GM15510 (cell line): ENCODE data around the gene CAMKK2.
A peak's percentile ranks its signal among the peaks of the same experiment; 100 is the strongest.

Source experiments
- POLR2A ChIP-seq: IDR thresholded peaks from 3 replicates; pipeline ENCODE4 v1.6.1; 2011; ENCODE audit warnings: borderline replicate concordance; ENCODE audit not compliant: insufficient read length; ENCODE audit errors: extremely low read depth

The CAMKK2 gene

DNA sequence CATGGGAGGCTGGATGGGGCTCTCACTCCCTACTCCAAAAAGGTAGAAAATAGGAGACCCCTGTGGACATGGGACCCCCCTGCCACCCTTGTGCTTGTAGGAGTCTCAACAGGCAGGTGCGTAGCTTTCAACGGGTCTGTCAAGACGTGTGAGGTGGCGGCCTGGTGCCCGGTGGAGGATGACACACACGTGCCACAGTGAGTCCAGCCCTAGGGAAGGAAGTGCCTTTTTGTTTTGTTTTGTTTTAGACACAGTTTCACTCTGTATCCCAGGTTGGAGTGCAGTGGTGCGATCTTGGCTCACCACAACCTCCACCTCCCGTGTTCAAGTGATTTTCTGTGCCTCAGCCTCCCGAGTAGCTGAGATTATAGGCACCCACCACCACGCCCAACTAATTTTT lies 73.7 kb downstream of the CAMKK2 start:
- no peak for TF ChIP-seq POLR2A

DNA sequence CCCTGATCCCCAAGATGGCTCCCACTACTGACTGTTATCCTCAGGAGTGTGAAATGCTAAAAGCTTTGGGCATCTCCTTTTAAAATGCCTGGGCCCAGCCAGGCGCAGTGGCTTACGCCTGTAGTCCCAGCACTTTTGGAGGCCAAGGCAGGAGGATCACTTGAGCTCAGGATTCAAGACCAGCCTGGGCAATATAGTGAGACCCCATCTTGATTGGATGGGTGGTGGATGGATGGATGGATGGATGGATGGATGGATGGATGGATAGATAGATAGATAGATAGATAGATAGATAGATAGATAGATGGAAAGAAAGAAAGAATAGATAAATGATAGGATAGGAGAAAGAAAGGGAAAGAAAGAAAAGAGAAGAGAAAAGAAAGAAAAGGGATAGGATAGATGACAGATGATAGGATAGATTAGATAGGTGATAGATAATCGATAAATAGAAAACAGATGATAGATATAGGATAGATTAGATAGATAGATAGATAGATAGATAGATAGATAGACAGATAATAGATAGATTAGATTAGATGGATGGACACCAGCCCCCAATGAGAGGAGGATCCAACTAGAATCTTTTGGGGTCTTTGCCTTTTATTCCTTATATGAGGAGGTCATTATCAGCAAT lies 77.0 kb downstream of the CAMKK2 start:
- TF ChIP-seq POLR2A: no peak

DNA sequence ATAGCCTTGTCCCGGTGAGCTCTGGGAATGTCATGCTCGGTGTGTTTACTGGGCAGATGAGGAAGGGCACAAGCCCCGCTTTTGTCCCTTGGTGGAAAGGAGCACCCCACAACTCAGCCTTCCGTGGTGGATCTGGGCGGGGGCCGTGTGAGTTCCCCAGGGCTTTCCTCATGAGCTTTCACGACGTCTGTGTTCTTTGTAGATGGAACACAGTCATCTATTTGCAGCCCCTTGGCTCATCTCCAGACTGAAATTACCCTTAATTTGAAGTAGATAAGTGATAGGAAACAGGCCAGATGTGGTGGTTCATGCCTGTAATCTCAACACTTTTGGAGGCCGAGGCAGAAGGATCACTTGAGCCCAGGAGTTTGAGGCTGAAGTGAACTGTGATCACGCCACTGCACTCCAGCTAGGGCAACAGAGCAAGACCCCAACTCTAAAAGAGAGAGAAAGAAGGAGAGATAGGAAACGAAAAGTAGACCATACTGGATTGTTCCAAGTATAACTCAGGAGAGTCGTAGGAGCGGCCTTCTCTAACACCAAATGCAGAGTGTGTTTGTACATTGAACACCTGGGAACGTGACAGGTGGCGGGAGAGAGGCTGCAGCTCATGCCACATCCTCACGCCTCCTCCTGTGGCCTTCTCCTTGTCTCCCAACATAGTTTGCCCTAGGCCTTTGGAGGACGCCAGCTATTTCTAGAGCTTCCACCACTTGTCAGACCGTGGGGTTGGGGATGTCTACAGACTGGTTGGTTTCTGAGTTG lies 77.7 kb downstream of the CAMKK2 start:
- TF ChIP-seq POLR2A: no peak

DNA sequence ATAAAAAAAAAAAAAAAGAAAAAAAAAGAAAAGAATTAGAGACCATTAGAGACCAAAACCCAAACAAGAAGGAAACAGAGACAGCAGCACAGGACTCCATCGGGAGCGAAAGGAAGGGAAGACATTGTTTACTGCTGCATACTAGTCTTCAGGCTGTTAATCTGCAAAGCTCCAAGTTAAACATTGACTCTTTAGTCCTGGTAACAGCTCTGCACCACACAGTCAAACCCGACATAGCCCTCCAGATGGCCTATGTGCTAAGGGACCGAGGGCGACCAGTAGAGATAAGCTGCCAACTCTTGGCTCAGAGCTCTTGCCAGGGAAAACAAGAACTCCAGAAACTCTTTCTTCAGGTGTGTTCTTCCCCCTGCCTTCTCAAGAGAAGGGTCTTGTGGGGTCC lies 78.7 kb downstream of the CAMKK2 start:
- TF ChIP-seq POLR2A: no peak

DNA sequence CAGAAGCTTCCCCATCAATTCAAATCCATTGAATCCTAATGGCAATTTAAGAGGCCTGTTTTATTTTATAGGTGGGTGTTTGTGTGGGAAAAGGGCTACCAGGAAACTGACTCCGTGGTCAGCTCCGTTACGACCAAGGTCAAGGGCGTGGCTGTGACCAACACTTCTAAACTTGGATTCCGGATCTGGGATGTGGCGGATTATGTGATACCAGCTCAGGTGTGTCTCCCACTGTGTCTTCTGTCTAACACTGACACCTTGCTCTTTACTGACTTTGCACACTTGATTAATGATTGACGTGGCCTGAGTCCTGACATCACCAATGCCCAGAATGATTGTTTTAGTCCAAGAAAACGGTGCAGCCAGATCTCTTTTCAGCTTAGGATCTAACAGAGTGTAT lies 79.4 kb downstream of the CAMKK2 start:
- TF ChIP-seq POLR2A: no peak

DNA sequence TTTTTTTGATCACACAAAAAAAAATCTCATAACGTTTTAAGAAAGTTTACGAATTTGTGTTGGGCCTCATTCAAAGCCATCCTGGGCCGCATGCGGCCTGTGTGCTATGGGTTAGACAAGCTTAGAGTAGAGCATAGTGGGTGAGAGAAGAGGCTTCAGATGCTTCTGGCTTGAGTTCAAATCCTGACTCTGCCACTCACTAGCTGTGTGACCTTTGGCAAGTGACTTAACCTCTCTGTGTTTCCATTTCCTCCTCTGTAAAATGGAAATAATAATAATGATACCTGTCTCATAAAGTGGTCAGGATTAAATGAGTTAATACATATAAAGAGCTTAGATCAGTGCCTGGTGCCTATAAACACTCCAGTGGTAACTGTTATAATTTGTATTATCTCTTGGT lies 80.4 kb downstream of the CAMKK2 start:
- no peak for TF ChIP-seq POLR2A

DNA sequence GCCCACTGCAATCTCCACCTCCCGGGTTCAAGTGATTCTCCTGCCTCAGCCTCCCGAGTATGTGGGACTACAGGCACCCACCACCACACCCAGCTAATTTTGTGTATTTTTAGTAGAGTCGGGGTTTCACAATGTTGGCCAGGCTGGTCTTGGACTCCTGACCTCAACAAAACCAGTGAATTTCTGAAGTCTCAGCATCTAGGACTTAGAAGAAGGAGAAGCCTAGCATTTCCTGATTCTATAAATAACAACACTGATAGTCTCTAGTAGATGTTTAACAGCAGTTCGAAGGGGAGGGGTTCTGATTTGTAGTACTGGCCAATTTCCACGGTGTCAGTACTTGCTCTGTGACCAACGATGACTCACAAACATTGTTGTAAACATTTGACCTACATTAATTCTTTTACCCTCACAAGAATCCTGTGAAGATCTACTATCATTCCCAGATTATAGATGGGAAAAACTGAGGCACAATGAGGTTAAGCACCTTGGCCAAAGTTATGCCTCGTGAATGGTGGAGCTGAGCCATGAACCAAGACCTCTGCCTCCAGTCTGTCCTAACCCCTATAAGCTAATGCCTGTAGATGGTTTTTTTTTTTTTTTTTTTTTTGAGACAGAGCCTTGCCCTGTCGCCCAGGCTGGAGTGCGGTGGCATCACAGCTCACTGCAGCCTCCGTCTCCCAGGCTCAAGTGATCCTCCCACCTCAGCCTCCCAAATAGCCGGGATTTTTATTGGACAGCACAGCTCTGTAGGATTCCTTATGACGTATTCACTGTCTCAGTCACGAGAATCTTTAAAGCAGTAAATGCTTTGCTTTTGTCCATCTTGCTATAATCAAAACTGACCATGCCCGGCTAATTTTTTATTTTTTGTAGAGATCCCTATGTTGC lies 81.4 kb downstream of the CAMKK2 start:
- no peak for TF ChIP-seq POLR2A

DNA sequence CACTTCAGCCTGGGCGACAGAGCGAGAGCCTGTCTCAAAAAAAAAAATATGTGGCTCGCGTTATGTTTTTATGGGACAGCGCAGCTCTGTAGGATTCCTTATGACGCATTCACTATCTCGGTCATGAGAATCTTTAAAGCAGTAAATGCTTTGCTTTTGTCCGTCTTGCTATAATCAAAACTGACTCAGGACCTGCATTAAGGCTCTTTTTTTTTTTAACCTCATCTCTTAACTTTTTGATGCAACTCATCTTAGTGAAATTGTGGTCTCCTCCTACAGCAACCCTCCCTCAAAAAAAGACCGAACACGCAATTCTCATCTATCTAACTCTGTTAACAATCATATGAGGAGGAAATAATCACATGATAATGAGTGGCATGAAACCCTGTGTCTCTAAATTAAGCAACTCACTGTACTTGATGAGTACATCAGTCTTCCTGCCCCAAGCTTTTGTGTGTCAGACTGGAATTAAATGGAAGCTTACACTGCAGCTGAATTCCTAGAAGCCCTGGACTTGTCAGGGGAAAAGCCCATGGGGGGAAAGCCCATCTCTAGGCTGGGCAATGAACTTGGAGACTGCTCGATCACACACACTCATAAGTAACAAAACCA lies 82.2 kb downstream of the CAMKK2 start:
- no peak for TF ChIP-seq POLR2A

DNA sequence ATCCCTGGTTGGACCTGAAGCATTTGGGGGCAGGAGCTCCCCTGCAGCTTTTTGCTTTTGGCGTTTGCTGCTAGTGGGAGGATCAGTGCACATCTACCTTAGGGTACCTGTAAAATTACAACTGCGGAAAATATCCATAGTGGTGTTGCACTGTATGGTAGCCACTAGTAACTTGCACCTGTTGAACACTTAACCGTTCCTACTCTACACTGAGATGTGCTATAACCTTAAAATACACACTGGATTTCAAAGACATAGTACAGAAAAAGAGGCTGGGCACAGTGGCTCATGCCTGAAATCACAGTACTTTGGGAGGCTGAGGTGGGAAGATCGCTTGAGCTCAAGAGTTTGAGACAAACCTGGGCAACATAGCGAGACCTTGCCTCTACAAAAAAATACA lies 83.6 kb downstream of the CAMKK2 start:
- no peak for TF ChIP-seq POLR2A

DNA sequence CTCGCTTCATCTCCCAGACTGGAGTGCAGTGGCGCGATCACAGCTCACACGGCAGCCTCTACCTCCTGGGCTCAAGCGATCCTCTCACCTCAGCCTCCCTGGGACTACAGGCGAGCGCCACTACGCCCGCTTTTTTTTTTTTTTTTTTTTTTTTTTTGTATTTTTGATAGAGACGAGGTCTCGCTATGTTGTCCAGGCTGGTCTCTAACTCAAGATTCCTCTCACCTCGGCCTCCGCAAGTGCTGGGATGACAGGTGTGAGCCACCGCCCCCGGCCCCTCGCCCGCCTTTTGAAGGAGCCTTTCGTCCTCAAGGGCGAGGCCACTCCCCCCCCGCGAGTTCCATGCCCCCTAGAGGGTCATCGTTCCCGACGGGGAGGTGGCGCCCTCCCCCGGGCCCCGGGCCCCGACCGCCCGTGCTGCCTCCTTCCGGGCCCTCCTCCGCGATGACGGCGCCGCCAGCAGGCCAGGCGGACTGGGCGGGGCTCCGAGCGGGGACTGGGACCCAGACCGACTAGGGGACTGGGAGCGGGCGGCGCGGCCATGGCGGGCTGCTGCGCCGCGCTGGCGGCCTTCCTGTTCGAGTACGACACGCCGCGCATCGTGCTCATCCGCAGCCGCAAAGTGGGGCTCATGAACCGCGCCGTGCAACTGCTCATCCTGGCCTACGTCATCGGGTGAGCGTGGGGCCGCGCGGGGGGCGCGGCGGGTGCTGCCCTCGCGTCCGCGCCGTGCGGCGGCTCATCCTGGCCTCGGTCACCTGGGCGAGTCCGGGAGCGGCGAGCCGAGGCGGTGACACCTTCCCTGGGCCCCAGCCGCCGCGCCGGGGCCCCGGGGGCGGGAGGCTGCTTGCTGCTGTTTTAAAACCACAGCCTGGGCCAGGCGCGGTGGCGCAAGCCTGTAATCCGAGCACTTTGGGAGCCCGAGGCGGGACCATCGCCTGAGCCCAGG lies 86.6 kb downstream of the CAMKK2 start, which contains the start of gene P2RX4:
Gene P2RX4, plus strand, starts transcription at position 506 of the 949 bp plus-strand sequence. Its CDS starts 36 bp downstream, at position 542.
- peak; percentile 97 for TF ChIP-seq POLR2A

DNA sequence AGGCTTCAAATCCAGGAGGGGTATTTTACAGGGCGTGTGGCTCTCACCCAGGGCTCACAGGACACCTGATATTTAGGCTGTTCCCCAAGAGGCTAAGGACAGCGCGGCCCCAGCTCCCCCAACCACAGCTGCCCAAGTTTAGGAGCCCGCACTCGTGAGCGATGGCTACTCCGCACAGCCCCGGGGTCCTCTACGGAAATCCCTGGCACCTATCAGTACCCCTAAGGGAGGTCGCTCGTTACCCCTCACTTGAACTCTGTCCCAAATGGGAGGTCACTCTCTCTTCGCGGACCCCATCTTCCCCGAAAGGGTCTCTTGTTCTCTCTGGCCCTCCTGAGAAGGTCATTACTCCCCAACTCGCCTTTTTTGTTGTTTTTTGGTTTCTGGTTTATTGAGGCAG lies 87.3 kb downstream of the CAMKK2 start:
- no peak for TF ChIP-seq POLR2A

DNA sequence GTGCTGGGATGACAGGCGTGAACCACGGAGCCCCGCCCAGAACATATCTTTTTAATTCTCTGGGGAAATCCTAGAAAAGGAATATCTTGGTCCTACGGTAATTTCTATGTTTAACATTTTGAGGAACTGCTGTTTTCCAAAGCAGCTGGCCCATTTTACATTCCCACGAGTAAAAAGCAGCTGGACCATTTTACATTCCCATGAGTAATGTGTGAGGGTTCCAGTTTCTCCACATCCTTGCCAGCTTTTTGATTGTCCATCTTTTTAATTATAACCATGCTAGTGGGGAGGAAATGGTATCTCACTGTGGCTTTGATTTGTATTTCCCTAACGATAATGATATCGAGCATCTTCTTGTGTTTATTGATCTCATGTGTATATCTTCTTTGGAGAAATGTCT lies 91.0 kb downstream of the CAMKK2 start:
- no peak for TF ChIP-seq POLR2A

DNA sequence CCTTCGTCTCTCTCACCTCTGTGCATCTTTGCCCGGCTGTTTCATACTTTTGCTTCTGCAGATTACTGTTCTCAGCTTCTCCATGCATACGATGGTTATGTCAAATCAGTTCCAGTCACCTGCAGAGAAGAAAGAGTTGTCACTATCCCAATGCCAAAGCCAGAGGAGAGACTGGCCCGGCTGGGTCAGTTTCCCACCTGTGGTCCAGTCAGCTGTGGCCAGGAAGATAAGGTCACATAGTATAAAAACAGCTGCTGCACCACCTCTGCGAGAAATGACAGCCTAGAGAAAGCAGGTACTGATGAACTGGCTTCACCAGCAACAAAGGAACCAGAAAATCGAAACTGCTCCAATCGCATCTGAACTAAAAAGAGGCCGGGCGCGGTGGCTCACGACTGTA lies 93.0 kb downstream of the CAMKK2 start:
- no peak for TF ChIP-seq POLR2A
